Frontal cortex (tissue), 4 donors: ENCODE results near the gene SMYD1. TPM values are rescaled to one million over a fixed set of nuclear protein-coding genes. Genes with fewer than 3 reads are reported as not detected.

Experiments
- DNase-seq, 2 donors: peaks; one replicate each; pipeline ENCODE4 v3.0.0; 2012; ENCODE audit warnings: low spot score in 2 of 2
- FAIRE-seq: peaks from 2 replicates; lab custom pipeline; 2012; peaks lifted over from hg19 to GRCh38; lab: Jason Lieb, UNC
- total RNA-seq: library from RNA; depleted of rRNA; stranded (reverse); fragments of >200 nt; gene quantifications from one replicate; pipeline ENCODE4 v1.2.3, GENCODE V29; 2014
- donor health status: control.
- donor health status: control.
- donor health status: control.

SMYD1 gene
- total RNA-seq, 1 donor from 2014 or later = not detected

DNA sequence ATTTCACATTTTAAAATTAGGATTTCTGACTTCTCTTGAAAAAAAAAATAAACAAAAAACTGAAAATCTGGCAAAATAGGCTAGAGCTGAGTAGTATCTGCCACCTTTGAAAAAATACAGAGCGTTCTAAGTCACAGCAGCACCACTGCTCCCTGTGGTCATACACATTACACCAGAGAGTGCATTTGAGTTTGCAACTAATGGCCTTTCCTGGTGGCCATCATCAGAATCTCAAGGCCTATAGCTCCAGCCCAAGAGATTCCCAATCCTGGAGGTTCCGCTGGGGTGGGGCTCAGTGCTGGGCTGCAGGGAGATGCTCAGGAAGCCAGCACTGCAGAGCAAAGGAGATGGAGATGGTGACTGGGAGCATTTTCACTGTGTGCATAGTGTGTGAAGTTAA, 17.5 kb downstream of the SMYD1 start:
- DNase-seq (no peak), FAIRE-seq (no peak)

DNA sequence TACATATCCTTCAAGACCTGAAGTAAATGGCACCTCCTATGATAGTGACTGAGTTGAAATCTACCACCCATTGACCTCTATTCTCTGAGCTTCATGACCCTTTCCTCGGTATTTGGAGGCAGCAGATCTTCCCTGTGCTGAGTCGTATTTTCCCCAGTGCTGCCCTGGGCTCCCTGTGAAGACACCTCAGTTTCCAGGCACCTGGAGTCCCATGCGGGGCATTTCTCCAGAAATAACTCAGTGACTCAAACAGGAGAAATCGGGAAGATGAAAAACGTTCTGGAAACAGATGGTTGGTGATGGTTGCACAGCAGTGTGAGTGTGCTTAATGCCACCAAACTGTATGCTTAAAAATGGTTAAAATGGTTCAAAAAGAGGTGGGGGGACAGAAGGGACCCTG, 18.0 kb downstream of the SMYD1 start:
- DNase-seq (no peak), FAIRE-seq (no peak)

DNA sequence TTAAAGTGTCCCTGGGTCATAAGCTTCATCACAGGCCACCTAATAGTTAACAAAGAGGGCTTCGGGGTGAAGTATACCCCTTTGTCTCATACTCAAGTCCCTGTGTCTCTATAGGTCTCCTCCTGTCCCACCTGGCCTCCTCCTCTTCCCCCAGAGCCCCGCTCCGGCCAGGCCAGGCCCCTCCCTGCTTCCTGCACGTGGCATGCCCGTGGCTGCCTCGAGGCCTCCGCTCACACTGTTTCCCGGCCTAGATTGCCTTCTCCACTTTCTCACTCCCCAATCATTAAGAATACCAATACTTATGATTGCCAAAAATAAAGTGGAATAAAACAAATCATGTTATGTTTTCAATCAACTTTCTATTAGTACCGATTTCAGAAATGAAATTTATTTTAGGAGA, 18.8 kb downstream of the SMYD1 start:
- FAIRE-seq (no peak), DNase-seq (no peak)

DNA sequence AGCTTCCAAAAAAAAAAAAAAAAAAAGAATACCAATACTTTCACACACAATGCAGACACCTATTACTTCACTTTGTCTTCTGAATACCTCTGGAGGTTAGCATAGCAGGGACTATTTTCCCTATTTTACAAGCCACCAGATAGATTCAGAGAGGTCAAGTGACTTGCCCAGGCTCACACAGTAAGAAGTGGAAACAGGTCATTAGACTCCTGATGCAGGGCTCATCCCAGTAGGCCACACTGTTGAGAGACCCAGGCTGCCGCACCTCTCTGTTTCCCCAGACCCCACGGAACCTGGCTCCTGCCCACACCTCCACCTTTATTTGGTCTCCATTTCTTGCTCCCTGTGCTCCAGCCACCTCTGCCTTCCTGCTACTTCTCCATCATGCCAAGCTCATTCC, 19.4 kb downstream of the SMYD1 start:
- FAIRE-seq (no peak), DNase-seq (no peak)

DNA sequence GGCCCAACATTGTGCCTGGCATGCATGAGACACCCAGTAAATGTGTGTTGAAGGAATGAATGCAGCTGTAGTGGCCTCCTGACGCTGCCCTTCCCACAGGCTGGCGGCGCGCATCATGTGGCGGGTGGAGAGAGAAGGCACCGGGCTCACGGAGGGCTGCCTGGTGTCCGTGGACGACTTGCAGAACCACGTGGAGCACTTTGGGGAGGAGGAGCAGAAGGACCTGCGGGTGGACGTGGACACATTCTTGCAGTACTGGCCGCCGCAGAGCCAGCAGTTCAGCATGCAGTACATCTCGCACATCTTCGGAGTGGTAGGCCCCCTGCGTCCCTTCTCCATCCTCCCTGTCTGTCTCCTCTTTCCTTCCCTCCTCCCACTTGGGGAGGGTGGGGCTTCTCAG, 20.1 kb downstream of the SMYD1 start:
- FAIRE-seq = no peak

DNA sequence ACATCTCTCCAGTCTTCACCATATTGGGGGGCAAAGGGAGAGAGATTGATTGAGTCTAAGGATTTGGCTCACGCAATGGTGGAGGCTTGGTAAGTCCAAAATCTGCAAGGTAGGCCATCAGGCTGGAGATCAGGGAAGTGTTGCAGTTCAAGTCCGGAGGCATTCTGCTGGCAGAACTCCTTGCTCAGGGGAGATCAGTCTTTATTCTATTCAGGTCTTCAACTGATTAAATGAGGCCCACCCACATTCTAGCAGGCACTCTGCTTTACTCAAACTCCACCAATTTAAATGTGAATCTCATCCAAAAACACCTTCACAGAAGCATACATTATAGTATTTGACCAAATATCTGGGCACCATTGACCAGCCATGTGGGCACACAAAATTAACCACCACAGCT, 21.4 kb downstream of the SMYD1 start:
- no peak for DNase-seq
- no peak for FAIRE-seq

More for the DNA sequence above, 20.1 kb downstream of the SMYD1 start:
- no peak for DNase-seq

DNA sequence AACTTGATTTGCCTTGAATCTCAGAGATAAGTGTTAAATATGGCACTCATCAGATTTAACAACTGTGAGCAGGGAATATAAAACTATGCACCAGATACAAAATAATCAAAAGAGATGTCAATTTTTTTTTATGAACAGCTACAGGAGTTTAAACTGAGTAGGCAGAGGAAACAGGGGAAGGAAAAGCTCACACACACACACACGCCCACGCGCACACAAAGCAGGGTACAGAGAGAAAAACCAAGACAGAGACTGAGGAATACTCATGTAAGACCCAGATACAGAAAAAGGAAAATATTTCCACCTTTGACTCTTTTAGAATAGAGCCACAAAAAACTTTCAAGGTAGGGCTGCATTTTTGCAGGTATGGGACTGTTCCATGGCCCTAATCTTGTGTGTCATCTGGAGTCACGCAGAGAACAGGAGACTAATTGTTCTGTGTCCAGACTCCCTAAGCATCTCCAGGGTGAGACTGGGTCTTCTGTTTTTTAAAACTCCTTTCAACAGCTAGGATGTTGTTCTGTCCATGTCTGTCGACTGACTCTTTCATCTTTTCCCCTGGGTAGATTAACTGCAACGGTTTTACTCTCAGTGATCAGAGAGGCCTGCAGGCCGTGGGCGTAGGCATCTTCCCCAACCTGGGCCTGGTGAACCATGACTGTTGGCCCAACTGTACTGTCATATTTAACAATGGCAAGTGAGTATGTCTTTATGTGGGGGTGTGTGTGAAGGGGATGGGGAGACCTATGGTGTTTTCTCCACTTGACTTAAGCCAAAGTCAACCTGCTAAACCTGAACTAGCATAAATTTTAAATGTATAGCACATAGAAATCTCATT, 23.0 kb downstream of the SMYD1 start:
- no peak for DNase-seq
- FAIRE-seq = no peak

DNA sequence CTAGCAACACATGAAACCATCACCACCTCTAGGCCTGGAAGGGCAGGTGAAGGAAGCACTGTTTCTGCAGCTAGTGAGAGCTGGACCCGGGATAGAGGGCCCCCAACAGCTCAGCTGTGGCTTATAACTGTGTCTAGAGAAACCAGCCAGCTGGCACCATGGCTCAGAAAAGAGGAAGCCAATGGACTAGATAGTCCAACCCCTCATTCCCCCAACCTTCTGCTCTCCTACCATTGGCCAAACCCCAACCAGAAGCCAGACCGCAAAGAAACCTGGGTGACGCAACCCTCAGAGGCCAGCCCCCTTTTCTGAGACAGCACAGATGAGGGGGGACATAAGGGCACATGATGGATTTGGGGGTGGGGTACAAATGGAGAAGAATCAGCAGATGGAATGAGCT, 24.3 kb downstream of the SMYD1 start:
- DNase-seq (no peak), FAIRE-seq (no peak)

DNA sequence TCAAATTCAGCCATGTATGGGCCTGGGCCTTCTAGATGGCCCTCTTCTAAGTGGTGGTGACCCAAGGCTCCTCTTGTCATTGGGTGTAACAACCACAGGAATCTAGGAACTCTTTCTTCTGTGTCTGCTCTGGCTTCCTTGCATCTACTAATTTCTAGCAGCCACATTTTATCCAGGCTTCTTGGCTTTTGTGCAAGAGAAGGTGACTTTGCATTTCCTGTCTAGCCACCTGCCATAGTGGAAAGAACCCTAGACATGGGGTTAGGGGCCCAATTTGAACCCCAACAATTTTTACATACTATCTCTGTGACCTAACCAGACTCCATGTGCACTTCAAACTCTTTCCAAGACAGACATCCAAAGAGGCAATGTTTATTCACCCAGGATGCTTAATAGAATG, 25.1 kb downstream of the SMYD1 start:
- DNase-seq = no peak
- FAIRE-seq = no peak

DNA sequence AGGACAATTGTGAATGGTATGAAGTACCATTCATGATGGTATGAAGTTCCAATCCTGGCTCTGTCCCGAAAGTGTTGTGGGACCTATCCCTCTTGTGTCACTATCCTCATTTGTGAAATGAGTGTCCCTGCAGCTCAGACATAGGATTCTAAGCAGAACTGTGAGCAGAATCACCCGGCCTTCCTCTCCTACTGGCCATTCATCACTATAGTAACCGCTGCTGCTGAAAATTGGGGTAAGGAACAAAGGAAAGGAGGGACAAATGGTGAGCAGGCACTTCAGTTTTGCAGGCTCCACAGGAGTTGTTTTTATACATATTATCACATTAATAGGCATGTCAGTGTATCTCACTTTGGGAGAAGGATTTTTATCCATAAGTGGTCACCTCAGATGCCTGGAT, 27.4 kb downstream of the SMYD1 start:
- FAIRE-seq = no peak
- no peak for DNase-seq

DNA sequence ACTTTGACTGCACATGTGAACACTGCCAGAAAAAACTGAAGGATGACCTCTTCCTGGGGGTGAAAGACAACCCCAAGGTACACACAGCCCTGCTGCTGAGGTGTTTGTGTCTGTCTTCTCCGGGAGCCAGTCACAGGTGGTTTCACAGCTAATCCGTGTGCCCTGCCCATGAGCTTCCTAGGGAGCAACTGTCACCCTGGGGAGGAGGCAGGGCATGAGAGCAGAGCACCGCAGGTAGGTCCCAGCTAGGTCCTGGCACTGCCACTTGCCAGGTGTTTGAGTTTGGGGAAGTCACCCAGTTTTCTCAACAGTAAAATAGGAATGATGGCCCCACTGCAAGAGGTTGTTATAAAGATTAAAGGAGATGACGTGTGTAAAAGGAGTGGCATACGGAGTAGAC, 29.1 kb downstream of the SMYD1 start:
- no peak for FAIRE-seq
- no peak for DNase-seq

DNA sequence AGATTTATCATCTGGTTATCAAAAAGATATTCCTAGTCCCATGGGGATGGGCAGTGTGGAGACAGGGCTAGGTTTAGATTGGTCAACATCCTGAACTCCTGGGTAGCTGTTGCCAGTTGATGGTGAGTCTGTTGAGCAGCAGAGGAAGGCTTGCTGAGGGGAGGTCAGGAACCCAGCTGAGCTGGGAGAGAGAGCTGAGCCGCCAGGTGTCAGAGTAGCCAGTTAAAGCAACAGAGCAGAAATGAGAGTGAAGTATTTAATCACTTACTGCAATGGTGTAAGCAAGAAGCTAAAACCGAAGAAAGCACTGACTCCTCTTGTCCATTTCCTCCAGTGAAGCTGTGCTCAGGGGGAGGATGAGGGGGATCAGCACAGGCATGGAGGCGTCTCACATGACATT, 29.6 kb downstream of the SMYD1 start:
- FAIRE-seq = no peak

DNA sequence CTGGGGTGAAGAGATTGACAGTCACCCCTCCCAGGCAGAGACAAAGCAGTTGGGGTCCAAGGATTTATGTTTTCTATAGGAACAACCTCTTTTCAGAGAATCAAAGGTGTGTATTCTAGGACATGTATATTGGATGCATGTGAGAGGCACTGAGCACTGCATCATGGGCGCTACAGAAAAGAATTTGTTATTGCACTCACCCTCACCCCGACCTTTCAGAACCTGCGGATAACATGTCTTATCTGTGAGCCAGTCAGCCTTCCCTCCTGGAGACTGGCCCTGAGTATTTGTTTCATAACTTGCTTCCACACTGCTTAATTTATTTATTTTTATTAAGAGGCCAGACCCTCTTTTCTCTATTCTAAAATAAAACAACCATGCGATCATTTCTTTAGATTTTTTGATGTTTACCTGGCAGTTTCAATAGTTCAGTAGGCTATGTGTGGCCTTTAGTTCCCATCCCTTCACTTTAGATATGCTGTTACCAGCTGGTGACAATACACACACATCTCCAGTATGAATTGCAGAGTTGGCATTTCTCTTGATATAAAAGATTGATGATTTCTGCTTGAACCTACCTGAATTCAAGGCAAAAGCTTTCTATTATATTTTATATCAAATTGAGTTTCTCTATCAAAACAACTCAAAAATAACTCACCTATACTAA, 30.4 kb downstream of the SMYD1 start:
- FAIRE-seq (no peak), DNase-seq (no peak)

More for the DNA sequence above, 29.6 kb downstream of the SMYD1 start:
- DNase-seq = no peak

DNA sequence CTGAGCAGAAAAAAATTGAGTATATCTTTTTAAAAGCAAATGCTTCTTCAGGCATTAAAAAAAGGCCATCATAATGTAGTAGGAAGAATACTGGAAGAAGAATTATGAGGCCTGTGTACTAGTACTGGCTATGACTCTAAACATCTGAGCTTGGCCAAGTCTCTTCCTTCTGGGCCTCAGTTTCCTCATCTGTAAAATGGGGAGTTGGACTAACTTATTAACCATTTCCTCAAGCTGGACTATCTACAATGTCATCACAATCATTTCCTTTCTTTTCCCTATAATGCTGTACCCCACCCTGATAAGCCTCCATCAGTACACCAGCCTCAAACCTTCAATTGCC, 30.9 kb downstream of the SMYD1 start:
- FAIRE-seq = no peak

DNA sequence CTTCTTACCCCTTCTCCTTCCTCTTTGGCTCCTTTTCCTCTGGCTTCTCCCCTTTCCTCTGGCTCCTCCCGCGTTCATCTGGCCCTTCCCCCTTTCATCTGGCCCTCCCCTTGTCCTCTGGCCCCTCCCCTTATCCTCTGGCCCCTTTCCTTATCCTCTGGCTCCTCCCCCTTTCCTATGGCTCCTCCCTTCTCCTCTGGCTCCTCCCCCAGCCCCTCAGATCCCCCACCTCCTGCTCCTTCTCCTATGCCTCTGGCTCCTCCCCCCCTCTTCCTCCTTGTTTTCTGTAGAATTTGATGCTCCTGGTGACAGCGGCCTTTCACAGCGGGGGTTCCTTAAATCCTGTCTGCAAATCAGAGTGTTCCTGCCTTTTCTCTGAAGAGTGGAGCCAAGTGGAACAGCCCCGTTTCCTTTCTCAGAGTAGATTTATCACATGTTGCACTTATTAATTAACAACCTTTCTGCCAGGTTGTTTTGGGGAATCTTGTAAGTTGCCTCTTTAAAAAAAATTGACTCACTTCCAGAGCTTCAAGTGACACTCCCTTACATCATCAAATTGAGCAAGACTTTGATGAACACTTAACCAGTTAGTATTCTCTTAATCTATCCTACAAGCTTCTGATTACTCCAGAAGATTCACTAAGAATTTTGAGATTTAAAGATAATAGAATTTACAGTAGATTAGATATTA, 32.3 kb downstream of the SMYD1 start:
- DNase-seq (no peak), FAIRE-seq (no peak)

More for the DNA sequence above, 30.9 kb downstream of the SMYD1 start:
- no peak for DNase-seq

DNA sequence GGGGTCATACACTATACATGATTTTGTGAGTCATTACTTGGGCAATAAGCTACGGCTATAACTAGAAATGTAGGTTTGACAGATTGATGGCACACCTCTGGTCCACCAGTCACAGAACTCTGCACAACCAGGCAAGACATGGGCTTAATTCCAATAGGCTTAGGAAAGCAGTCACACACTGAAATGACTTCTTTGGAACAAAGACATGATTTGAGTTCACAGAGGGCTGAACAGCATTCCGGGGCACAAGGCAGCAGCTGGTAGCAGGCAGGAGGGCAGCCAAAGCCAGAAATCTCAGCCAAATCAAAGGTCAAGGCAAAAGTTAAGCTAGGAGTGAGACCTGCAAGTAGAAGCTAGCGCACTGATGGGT, 32.8 kb downstream of the SMYD1 start:
- no peak for FAIRE-seq
- DNase-seq = no peak

DNA sequence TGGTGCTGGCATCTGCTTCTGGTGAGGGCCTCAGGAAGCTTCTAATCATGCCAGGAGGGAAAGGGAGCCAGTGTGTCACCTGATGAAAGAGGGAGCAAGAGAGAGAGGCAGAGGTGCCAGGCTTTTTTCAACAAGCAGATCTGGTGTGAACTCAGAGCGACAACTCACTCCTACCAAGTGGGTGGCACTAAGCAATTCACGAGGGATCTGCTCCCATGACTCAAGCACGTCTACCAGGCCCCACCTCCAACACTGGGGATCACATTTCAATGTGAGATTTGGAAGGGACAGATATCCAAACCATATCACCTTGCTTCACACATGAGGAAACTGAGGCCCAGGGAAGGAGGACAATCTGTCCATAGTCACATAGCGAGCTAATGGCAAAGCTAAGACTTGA, 41.2 kb downstream of the SMYD1 start:
- no peak for FAIRE-seq
- no peak for DNase-seq

DNA sequence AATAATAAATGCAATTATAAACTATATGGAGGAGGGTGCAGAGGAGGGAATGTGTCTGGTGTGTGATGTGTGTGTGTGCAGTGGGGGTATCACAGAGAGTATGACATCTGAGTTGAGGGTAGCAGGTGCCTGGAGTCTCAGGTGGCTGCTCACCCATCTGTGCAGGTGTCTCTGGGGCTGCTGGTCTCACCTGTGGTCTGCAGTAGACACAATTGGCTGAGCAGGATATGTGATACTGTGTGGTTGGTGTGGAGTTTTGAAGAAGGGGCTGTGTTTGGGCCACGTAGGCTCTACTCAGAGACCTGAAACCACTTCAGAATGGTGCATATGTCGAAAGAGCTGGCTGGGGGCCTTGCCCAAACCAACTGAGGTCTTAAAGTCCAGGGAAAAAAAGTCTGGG, 43.2 kb downstream of the SMYD1 start:
- DNase-seq = no peak
- no peak for FAIRE-seq

DNA sequence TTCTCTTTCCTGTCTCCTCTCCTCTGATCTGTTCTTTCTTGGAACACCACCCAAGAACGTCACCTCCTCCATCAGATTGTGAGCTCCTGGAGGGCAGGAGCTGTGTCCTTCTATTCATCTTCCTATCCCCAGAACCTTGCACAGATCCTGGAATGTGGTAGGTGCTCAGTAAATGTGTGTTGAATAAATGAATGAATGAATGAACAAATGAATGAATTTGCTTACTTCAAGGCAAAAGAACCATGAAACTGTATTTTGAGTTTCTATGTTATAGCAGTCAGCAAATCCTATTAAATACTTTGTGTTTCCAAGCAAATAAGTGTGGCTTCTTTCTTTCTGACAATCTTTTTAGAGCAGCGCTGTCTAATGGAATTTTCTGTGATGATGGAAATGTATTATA, 45.4 kb downstream of the SMYD1 start:
- FAIRE-seq = no peak

DNA sequence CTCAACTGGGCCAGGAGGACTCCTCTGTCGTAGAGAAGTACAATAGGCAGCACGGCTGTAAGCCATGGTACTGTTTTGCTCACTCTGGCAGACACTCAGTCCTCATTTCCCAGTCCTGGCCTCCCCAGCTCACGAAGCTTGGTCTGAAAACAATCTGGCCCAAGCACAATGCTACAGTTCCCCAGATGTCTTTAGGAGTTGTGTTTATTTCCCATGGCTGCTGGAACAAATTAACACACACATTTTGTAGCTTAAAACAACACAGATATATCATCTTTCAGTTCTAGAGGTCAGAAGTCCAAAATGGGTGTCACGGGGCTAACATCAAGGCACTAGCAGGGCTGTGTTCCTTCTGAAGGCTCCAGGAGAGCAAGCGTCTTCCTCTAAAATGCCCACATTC, 47.3 kb downstream of the SMYD1 start:
- FAIRE-seq (no peak), DNase-seq (no peak)

More for the DNA sequence above, 45.4 kb downstream of the SMYD1 start:
- DNase-seq = no peak

DNA sequence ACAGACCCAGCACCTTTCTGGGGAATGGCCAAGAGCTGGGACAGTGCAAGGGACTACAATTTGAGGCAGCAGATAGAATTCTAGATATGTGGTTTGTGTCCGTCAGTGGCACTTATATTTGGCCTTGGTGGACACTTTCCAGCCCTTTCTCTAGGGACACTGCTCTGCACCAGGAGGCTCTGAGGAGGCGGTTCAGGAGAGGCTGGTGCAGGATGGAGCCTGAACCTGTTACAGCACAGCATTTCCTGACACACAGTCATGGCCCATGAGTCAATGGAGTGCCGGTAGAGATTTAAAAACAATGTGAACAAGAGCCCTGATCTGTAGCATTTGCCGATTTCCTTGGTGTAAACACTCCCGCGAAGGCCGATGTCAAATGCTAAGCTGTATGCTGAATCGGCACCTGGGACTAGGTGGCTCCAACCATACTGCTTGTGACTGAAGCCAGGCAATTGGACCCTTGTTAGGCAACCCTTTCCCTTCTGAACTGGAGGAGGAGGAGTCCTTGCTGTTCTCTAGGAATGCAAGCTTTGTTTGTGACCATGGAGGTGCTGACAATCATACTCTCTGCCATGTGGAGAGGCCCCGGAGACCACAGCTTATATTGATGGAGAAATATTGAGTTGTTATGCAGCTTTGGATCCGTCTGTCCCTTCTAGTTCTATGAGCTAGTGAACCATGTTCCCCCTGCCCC, 48.3 kb downstream of the SMYD1 start:
- no peak for DNase-seq

More for the DNA sequence above, 48.3 kb downstream of the SMYD1 start:
- FAIRE-seq = no peak
